Activated T-helper 2 cell treated with anti-CD3 and anti-CD28 coated beads, Interferon-gamma antibody, Interleukin-2, Interleukin-4, amounts not matched to agents 10 μg/mL and 5 μg/mL and 100 μg/mL, durations not matched to agents 14 hours and 24 hours and 36 hours (primary cell): ENCODE results near the gene METTL8. TPM values are rescaled to one million over a fixed set of nuclear protein-coding genes. Genes with fewer than 3 reads are reported as not detected.

ENCODE experiments used
- DNase-seq: peaks from one replicate; pipeline ENCODE4 v3.0.0; 2021; ENCODE audit warnings: low spot score
- H3K27ac Mint-ChIP-seq: one replicate; pipeline ENCODE4 v1.8.0; 2021; ENCODE audit warnings: mixed read lengths
- H3K27me3 Mint-ChIP-seq: one replicate; pipeline ENCODE4 v1.8.0; 2021; ENCODE audit warnings: low read depth, mixed read lengths
- H3K36me3 Mint-ChIP-seq: one replicate; pipeline ENCODE4 v1.8.0; 2021; ENCODE audit warnings: low read depth, mixed read lengths
- H3K4me1 Mint-ChIP-seq: one replicate; pipeline ENCODE4 v1.8.0; 2021; ENCODE audit warnings: low read depth, mixed read lengths
- H3K4me3 Mint-ChIP-seq: one replicate; pipeline ENCODE4 v1.8.0; 2021; ENCODE audit warnings: low read depth, mild to moderate bottlenecking, moderate library complexity, mixed read lengths
- H3K9me3 Mint-ChIP-seq: one replicate; pipeline ENCODE4 v1.8.0; 2021; ENCODE audit warnings: mixed read lengths
- intact Hi-C: fragments of 100-400 bp; cut with micrococcal nuclease; formaldehyde crosslinking; loops from one replicate; pipeline ENCODE4 v1.15.1; 2023
- total RNA-seq: library from RNA; stranded (reverse); gene quantifications from 2 replicates; pipeline ENCODE4 v1.2.3, GENCODE V29; 2022

Gene METTL8
- total RNA-seq, 1 donor from 2014 or later = 38.2 TPM

DNA sequence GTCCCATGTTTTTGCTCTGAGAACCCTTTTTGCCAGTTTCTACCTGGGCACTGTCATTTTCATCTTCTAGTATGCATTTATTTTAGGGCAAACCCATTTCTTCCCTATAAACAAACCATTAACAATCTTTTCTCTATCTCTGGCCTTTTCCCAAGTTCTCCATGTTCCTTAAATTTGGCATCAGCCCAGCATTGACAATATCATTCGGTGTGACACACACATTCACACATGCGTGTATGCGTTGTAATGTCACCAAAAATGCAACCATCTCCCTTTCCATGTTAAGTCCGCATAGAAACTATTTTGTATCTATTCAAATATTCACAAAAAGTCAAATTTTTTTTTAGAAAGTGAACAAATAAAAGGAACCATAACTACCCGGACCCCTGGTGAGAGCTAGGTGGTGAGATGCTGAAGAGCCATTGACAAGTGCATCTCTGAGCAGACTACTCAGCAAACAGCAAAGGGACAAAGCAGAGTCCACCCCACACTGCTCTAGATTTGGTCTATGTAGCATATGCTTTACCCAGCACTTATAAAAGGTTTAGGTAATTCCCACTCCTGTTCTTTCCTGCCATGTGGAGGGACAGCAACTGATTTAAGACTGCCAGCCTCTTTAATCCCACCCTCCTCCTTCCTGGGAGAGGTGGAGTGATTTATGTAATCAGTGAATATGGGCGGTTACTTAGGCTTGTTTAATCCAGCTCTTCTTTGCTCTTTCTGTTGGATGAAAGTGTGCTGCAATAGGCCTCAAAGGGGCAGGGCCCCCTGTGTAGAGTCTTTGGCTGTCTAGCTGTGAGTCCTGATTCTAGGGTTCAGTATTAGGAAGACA is 124.1 kb downstream of the METTL8 start:
- Mint-ChIP-seq H3K4me3 (no peak overlapping the region), H3K36me3 (peaks cover 30% of the 10 kb centered on the region), H3K4me1 (peaks cover 8% of the 10 kb centered on the region), H3K27me3 (no peaks in the 10 kb centered on the region), H3K9me3 (peaks cover 23% of the 10 kb centered on the region), H3K27ac (no peak overlapping the region)
- intact Hi-C loops = no loop called here
- no peak for DNase-seq

DNA sequence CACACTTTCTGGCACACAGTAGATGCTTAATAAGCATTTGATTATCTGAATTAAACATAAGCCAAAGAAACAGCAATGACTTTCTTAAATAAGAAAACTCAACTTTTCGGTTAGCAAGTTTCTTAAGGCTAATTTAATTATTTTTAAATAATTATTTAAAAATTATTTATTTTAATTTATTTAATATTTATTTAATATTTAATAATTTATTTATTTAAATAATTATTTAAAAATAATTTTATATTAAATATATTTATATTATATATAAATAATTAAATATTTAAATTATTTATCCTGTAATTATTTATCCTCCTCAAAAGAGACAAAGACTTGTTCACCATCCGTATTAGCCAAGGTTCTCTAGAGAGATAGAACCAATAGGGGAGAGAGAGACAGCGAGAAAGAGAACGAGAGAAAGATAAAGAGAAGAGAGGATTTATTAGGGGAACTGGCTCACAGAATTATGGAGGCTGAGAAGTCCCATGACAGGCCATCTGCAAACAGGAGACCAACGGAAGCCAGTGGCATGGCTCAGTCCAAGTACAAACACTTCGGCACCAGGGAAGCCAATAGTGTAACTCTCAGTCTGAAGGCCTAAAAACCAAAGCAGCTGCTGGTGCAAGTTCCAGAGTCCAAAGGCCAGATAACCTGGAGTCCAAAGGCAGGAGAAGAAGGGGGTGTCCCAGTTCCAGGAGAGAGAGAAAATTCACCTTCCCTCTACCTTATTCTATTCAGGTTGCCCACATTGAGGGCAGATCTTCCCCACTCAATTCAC is 125.3 kb downstream of the METTL8 start:
- intact Hi-C loops = no loop called here
- no peak for DNase-seq
- H3K27ac Mint-ChIP-seq = no peak overlapping the region
- peaks cover 4% of the 10 kb centered on the region for H3K4me1 Mint-ChIP-seq
- peaks cover 23% of the 10 kb centered on the region for H3K9me3 Mint-ChIP-seq
- H3K36me3 Mint-ChIP-seq = peaks cover 21% of the 10 kb centered on the region
- H3K4me3 Mint-ChIP-seq = no peak overlapping the region
- no peaks in the 10 kb centered on the region for H3K27me3 Mint-ChIP-seq

DNA sequence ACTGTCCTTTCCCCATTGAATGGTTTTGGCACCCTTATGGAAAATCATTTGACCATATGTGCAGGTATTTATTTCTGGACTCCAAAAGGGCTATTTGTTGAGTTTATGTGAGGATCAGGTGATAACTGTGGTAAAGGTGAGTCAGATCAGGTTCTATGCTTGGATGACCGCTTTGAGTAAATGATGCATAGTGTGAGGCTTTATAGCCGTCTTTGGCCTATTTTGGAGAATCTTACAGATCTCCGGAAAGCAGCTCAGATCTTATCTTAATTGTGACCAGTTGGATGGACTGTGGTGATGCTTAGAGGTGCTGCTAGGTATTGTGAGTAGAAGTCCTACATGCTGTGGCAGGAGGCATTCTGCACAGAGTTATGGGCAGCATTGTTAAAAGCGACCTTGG is 126.2 kb downstream of the METTL8 start:
- intact Hi-C loops = no loop called here
- Mint-ChIP-seq H3K27ac (no peak overlapping the region), H3K36me3 (peaks cover 19% of the 10 kb centered on the region), H3K9me3 (peaks cover 21% of the 10 kb centered on the region), H3K4me3 (no peak overlapping the region), H3K4me1 (peaks cover 4% of the 10 kb centered on the region), H3K27me3 (no peaks in the 10 kb centered on the region)
- no peak for DNase-seq

DNA sequence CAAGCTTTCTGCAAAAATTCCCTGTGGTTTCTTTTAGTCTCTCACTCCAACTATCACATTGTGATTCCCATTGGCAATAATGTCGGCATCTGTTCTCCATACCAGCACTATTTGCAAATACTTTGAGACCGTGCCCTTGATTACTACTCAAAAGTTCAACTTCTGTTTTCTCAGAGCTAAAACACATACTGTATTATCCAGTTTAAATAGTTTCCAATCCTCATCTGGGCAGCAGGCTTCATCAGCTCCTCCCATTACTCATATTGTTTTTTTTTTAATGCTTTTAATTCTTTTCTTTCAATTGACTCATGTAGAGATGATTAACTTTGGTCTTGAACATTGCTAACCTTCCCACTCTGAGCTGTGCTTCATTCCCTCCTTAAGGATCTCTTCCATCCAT is 135.8 kb downstream of the METTL8 start:
- intact Hi-C loops = no loop called here
- Mint-ChIP-seq H3K9me3 (no peaks in the 10 kb centered on the region), H3K27me3 (peaks cover 3% of the 10 kb centered on the region), H3K4me3 (no peak overlapping the region), H3K36me3 (no peaks in the 10 kb centered on the region), H3K27ac (no peak overlapping the region), H3K4me1 (no peaks in the 10 kb centered on the region)
- DNase-seq = no peak

DNA sequence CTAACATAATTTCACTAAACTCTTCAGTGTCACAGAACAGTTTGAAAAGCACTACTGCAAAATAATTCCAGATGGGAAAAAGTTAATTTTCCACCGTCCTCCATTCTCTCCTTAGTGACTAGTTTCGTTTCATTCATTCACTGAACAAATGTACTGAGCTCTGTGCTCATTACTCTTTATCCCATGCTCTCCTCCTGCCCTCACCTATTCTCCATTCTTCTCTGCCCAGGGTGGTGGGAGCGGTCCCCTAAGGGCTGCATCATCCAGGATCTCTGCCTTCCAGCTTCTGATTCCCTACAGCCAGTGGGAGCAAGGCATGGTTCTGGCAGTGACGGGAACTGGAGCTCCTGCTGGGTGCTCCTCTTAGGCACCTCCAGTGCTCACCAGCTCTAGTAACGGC is 139.2 kb downstream of the METTL8 start:
- Mint-ChIP-seq H3K4me1 (no peaks in the 10 kb centered on the region), H3K27ac (no peak overlapping the region), H3K36me3 (no peaks in the 10 kb centered on the region), H3K27me3 (peaks cover 5% of the 10 kb centered on the region), H3K9me3 (no peaks in the 10 kb centered on the region), H3K4me3 (no peak overlapping the region)
- no peak for DNase-seq
- intact Hi-C loops = no loop called here

DNA sequence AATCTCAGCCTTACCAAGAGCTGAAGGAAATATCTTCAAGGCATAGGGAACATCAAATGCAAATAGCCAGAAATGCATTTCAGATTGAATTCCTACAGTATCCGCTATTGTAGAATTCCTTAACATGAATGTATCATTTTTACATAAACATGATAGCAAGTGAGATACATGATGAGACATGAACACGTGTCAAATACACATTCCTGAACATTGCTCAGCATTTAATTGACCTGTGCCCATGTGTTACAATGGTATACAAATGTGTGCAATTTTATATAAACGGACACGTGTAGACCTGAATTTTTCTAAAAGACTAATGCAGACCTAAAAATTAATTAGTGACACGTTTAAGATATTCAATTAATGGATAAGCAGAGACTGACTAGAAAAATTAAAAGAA is 140.1 kb downstream of the METTL8 start:
- Mint-ChIP-seq H3K4me3 (no peak overlapping the region), H3K27ac (no peak overlapping the region), H3K4me1 (no peaks in the 10 kb centered on the region), H3K27me3 (peaks cover 12% of the 10 kb centered on the region), H3K9me3 (no peaks in the 10 kb centered on the region), H3K36me3 (no peaks in the 10 kb centered on the region)
- DNase-seq = no peak
- intact Hi-C loops = no loop called here

DNA sequence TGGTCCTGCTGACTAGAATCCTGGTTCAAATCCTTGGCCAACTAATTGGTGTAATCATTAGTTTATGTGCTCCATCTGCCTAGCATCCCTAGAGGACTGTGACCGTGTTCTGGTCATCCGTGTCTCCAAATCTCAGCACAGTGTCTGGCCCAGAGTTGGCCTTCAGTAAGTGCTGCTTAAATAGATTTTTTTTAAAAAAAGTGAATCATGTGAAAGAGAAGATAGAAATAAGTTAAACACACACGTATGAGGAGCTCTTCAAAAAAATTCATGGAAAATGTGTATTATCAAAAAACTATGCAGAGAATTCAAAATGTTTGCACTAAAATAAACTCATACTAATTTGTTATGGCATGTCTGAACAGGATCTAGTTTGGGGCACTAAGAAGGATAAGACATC is 143.8 kb downstream of the METTL8 start:
- Mint-ChIP-seq H3K4me3 (no peak overlapping the region), H3K9me3 (no peaks in the 10 kb centered on the region), H3K4me1 (peaks cover 3% of the 10 kb centered on the region), H3K27me3 (peaks cover 14% of the 10 kb centered on the region), H3K36me3 (no peaks in the 10 kb centered on the region), H3K27ac (no peak overlapping the region)
- intact Hi-C loops = no loop called here
- no peak for DNase-seq

DNA sequence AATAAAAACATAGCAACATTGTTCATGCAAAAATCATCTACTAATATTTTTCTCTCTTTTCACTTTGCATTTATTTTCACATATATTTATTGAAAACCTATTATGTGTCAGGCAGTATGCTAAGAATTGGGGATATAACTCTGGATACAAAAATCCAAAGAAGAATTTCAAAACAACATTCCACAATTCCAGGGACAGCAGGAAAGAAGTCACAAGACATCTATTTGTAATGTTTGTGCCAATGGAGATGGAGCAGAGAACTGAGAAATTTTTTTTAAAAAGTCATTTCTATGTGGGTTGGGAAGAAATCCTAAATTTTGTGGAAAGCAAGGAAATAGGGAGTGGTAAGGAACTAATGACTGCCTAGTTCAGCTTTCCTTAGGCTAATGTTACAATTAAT is 144.5 kb downstream of the METTL8 start:
- H3K36me3 Mint-ChIP-seq = no peaks in the 10 kb centered on the region
- H3K4me3 Mint-ChIP-seq = no peak overlapping the region
- peaks cover 3% of the 10 kb centered on the region for H3K4me1 Mint-ChIP-seq
- no peaks in the 10 kb centered on the region for H3K9me3 Mint-ChIP-seq
- DNase-seq = no peak
- H3K27ac Mint-ChIP-seq = no peak overlapping the region
- intact Hi-C loops = no loop called here
- H3K27me3 Mint-ChIP-seq = peaks cover 14% of the 10 kb centered on the region

DNA sequence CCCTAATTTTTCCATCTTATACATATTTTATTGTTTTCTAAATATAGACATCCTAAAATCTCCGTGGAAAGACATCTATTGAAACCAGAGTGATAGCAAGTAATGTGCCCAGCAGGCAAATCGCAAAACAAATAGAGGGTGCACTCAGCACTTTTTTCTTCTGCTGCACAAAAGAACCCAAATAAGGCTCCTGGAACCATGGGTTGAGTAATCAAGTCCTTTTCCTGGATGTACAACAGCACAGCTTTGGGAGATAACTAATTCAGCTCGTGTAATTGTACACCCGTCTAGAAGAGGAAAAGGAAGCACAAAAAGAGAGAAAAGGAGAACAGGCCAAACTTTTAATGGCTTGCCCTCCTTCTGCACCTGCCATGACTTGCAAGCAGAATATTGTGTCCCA is 146.2 kb downstream of the METTL8 start:
- peaks cover 13% of the 10 kb centered on the region for H3K27me3 Mint-ChIP-seq
- peaks cover 3% of the 10 kb centered on the region for H3K4me1 Mint-ChIP-seq
- no peak overlapping the region for H3K4me3 Mint-ChIP-seq
- no peaks in the 10 kb centered on the region for H3K36me3 Mint-ChIP-seq
- intact Hi-C loops = no loop called here
- H3K27ac Mint-ChIP-seq = no peak overlapping the region
- H3K9me3 Mint-ChIP-seq = no peaks in the 10 kb centered on the region
- DNase-seq = no peak

DNA sequence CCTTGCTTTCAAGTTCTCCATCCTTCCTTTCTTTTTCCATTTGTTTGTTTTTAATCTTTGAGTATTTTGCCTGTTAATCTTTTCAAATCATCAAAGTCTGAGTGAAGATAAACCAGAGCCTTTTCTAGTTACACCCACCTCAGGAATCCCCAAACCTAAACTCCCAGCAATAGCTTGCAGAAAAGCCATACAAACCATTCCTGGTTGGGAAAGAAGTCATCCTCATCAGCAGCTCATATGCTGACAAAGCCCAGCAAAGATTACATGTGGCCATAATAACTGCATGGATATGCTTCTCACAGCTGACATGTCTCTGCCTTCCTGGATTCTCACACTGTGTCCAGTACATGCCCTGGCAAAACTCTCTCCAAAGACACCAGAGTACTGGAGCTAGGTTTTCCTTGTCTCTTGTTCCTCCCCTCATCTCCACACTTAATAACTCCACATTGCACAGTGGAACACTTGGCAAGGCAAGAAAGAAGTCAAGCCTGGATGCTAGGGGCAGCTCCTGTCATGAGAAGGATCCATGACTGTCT is 146.7 kb downstream of the METTL8 start:
- Mint-ChIP-seq H3K27me3 (peaks cover 13% of the 10 kb centered on the region), H3K4me1 (peaks cover 3% of the 10 kb centered on the region), H3K36me3 (no peaks in the 10 kb centered on the region), H3K27ac (no peak overlapping the region), H3K4me3 (no peak overlapping the region), H3K9me3 (no peaks in the 10 kb centered on the region)
- intact Hi-C loops = no loop called here
- DNase-seq = no peak

DNA sequence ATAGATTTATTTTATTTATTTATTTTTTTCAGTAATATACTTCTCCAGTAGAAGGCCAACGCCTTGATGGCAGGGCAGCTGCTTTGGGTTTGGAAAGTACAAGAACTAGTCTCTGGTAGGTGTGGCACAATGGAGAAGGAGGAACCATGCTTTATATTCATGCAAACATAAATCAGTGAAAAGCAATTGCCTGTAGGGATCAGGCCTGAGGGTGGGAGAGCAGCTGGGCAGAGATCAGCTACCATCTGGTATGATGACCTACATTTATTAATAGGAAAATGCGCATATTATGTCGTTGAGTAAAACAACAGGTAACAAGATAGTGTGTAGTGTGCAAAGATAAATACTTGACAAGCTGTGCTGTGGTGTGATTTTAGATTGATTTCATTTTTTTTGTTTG is 152.7 kb downstream of the METTL8 start:
- intact Hi-C loops = no loop called here
- H3K27ac Mint-ChIP-seq = no peak overlapping the region
- no peak overlapping the region for H3K4me3 Mint-ChIP-seq
- no peaks in the 10 kb centered on the region for H3K9me3 Mint-ChIP-seq
- H3K4me1 Mint-ChIP-seq = no peaks in the 10 kb centered on the region
- no peaks in the 10 kb centered on the region for H3K36me3 Mint-ChIP-seq
- DNase-seq = no peak
- peaks cover 2% of the 10 kb centered on the region for H3K27me3 Mint-ChIP-seq

DNA sequence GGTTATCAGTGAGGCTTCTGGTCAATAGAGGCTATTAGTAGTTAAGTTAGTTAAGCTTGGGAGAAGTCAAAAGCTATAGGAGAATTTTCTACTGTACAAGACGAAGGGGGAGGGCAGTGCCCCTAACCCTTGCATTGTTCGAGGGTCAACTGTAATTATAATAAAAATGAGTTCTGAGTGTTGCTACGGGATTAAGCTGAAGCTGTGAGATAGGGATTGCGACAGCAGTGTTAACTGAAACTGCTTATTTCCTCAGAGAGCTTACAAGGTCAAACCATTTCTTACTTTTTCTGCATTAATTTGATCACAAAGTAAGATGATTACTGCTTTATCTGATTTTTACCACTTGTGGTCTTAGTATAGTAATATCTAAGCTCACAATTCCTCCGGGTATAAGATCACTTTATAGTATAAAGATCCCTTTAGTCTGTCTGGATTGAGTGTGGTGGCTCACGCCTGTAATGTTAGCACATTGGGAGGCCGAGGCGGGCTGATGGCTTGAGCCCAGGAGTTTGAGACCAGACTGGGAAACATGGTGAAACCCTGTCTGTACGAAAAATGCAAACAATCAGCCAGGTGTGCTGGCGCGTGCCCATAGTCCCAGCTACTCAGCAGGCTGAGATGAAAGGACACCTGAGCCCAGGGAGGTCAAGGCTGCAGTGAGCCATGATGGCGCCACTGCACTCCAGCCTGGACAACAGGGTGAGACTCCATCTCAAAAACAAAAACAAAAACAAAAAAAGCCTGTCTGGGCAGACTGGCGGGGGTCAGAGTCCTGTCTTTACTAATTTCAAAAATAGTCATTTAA is 153.6 kb downstream of the METTL8 start:
- no peaks in the 10 kb centered on the region for H3K9me3 Mint-ChIP-seq
- DNase-seq = no peak
- intact Hi-C loops = no loop called here
- no peaks in the 10 kb centered on the region for H3K4me1 Mint-ChIP-seq
- no peak overlapping the region for H3K4me3 Mint-ChIP-seq
- no peak overlapping the region for H3K27ac Mint-ChIP-seq
- no peaks in the 10 kb centered on the region for H3K36me3 Mint-ChIP-seq
- H3K27me3 Mint-ChIP-seq = peaks cover 2% of the 10 kb centered on the region
